A549 (cell line): ENCODE data around the gene ATP6V0C. TPM values are rescaled to one million over a fixed set of nuclear protein-coding genes. Genes with fewer than 3 reads are reported as not detected.

Experiments
- ATAC-seq, 2 experiments: fragments of 200-7000 bp in 1 of 2; fragments of >200 bp in 1 of 2; cut with Nextera tagmentation in 1 of 2; cut with Tn5 transposase in 1 of 2; 3 replicates each; pipeline versions ENCODE4 v1.8.0 to v1.9.1; 2018 to 2020; ENCODE audit warnings: mild to moderate bottlenecking in 1 of 2, moderate library complexity in 1 of 2
- CTCF ChIA-PET: fragments of 300-600 bp; sonication (Branson Sonifier 250); formaldehyde crosslinking; extraction: SDS; loops from one replicate; lab custom pipeline; 2021; ENCODE audit warnings: antibody characterized with exemption, inconsistent platforms; lab: Yijun Ruan, JAX
- POLR2A ChIA-PET: fragments of 350-600 bp; formaldehyde crosslinking; extraction: SDS; loops from one replicate; lab custom pipeline; 2021; ENCODE audit warnings: antibody characterized with exemption, inconsistent platforms; lab: Yijun Ruan, JAX
- DNase-seq, 2 experiments: peaks; one replicate each; pipeline versions ENCODE4 v3.0.0 to v3.0.0-alpha.2; 2011 to 2016; ENCODE audit warnings: low read depth in 1 of 2, low spot score in 1 of 2
- FAIRE-seq: peaks from 2 replicates; lab custom pipeline; 2011; peaks lifted over from hg19 to GRCh38; lab: Jason Lieb, UNC
- H3K27ac ChIP-seq, 2 experiments: fragments of >200 bp; sonication (Bioruptor Twin); formaldehyde crosslinking; 3 replicates each; pipeline ENCODE4 v1.5.1; 2016 to 2017
- H3K4me1 ChIP-seq: fragments of >200 bp; sonication (Bioruptor Twin); formaldehyde crosslinking; 3 replicates; pipeline ENCODE4 v1.6.1; 2016
- H3K4me2 ChIP-seq: fragments of >200 bp; sonication (Bioruptor Twin); formaldehyde crosslinking; 3 replicates; pipeline ENCODE4 v1.6.1; 2016
- H3K4me3 ChIP-seq: fragments of >200 bp; sonication (Bioruptor Twin); formaldehyde crosslinking; 3 replicates; pipeline ENCODE4 v1.5.1; 2016
- H3K9me3 ChIP-seq: fragments of >200 bp; sonication (Bioruptor Twin); formaldehyde crosslinking; 3 replicates; pipeline ENCODE4 v1.6.1; 2016
- CBX8 ChIP-seq: fragments of 200-600 bp; sonication (generic); IDR thresholded peaks from 2 replicates; pipeline ENCODE4 v1.6.1; 2016
- CTCF ChIP-seq: fragments of >200 bp; sonication (Bioruptor Twin); formaldehyde crosslinking; IDR thresholded peaks from 3 replicates; pipeline ENCODE4 v1.5.1; 2016
- EHF ChIP-seq: fragments of 250-450 bp; sonication (Bioruptor Pico); IDR thresholded peaks from 2 replicates; pipeline ENCODE4 v1.5.0; 2020; ENCODE audit warnings: mild to moderate bottlenecking
- ELK1 ChIP-seq: fragments of 150-350 bp; IDR thresholded peaks from 2 replicates; pipeline ENCODE4 v1.6.1; 2014; ENCODE audit warnings: low read depth, mild to moderate bottlenecking, low read length
- EP300 ChIP-seq, 2 experiments: fragments of >200 bp; sonication (Bioruptor Twin); formaldehyde crosslinking; IDR thresholded peaks; 2 replicates in 1 of 2; 3 replicates in 1 of 2; pipeline ENCODE4 v1.6.1; 2016 to 2017
- FOSB ChIP-seq: fragments of 250-450 bp; sonication (Bioruptor Pico); IDR thresholded peaks from 2 replicates; pipeline ENCODE4 v1.5.0; 2020; ENCODE audit warnings: mild to moderate bottlenecking, moderate library complexity
- FOXS1 ChIP-seq: fragments of 250-450 bp; sonication (Bioruptor Pico); IDR thresholded peaks from 2 replicates; pipeline ENCODE4 v1.5.0; 2020; ENCODE audit warnings: mild to moderate bottlenecking, moderate library complexity
- HES2 ChIP-seq: fragments of >200 bp; sonication (Bioruptor Twin); formaldehyde crosslinking; IDR thresholded peaks from 2 replicates; pipeline ENCODE4 v1.6.1; 2016
- HEYL ChIP-seq: fragments of 250-450 bp; sonication (Bioruptor Pico); IDR thresholded peaks from 2 replicates; pipeline ENCODE4 v1.8.0; 2021; ENCODE audit warnings: mild to moderate bottlenecking, moderate library complexity
- HMGXB4 ChIP-seq: fragments of 250-450 bp; sonication (Bioruptor Pico); IDR thresholded peaks from 2 replicates; pipeline ENCODE4 v1.5.0; 2021; ENCODE audit warnings: mild to moderate bottlenecking, moderate library complexity, borderline replicate concordance
- JUNB ChIP-seq: fragments of >200 bp; sonication (Bioruptor Twin); formaldehyde crosslinking; IDR thresholded peaks from 2 replicates; pipeline ENCODE4 v1.6.1; 2016
- KDM1A ChIP-seq: fragments of 200-600 bp; sonication (generic); IDR thresholded peaks from 2 replicates; pipeline ENCODE4 v1.6.1; 2016; ENCODE audit warnings: low read depth, mild to moderate bottlenecking
- KDM5A ChIP-seq: fragments of 200-600 bp; sonication (generic); IDR thresholded peaks from 2 replicates; pipeline ENCODE4 v1.6.1; 2016; ENCODE audit warnings: antibody characterized with exemption, mild to moderate bottlenecking
- MAX ChIP-seq: IDR thresholded peaks from 2 replicates; pipeline ENCODE4 v1.6.1; 2012
- MAZ ChIP-seq: fragments of 150-350 bp; IDR thresholded peaks from 2 replicates; pipeline ENCODE4 v1.6.1; 2014; ENCODE audit warnings: antibody characterized with exemption, low read depth, low read length, borderline replicate concordance
- MYC ChIP-seq: IDR thresholded peaks from 2 replicates; pipeline ENCODE4 v1.6.1; 2012; ENCODE audit warnings: mild to moderate bottlenecking, inconsistent platforms, low read length, improper control_type of control experiment, borderline replicate concordance
- PBX3 ChIP-seq: IDR thresholded peaks from 2 replicates; pipeline ENCODE4 v1.6.1; 2012
- POLR2AphosphoS2 ChIP-seq: conservative IDR thresholded peaks from 2 replicates; pipeline ENCODE4 v1.6.1; 2012; ENCODE audit warnings: low read length, improper control_type of control experiment, inconsistent platforms
- REST ChIP-seq: fragments of 200-600 bp; sonication (generic); IDR thresholded peaks from 2 replicates; pipeline ENCODE4 v1.6.1; 2016; ENCODE audit warnings: antibody characterized with exemption, mild to moderate bottlenecking, moderate library complexity
- SMC3 ChIP-seq: fragments of >200 bp; sonication (Bioruptor Twin); formaldehyde crosslinking; IDR thresholded peaks from 3 replicates; pipeline ENCODE4 v1.6.1; 2018; ENCODE audit warnings: inconsistent platforms
- USF2 ChIP-seq: fragments of 450-650 bp; IDR thresholded peaks from 2 replicates; pipeline ENCODE4 v1.6.1; 2014; ENCODE audit warnings: antibody characterized with exemption
- ZC3H11A ChIP-seq: fragments of 450-650 bp; IDR thresholded peaks from 2 replicates; pipeline ENCODE4 v1.6.1; 2014; ENCODE audit warnings: antibody characterized with exemption, mild to moderate bottlenecking
- WGBS: methylation state at CpG from one replicate; pipeline ENCODE4 v1.1.6; 2017; ENCODE audit errors: missing lambda C conversion rate; 5-methylcytosine and 5-hydroxymethylcytosine counted together
- polyA plus RNA-seq, 4 experiments: library from polyadenylated mRNA; depleted of rRNA in 3 of 4; stranded (reverse); fragments of >200 nt; fragmentation: RNase III in 1 of 4; extraction: RNeasy Plus Mini Kit Qiagen cat#74134 plus additional on column Dnase treatment in 1 of 4; gene quantifications; 2 replicates in 3 of 4; 3 replicates in 1 of 4; pipeline ENCODE4 v1.2.3, GENCODE V29; 2011 to 2017

Gene ATP6V0C
- polyA plus RNA-seq, 2 of the 4 experiments (the other 2 are of a cell fraction): 9.4 to 153 TPM

GRCh38 chr16:2500430-2500917 is 13.3 kb upstream of the ATP6V0C start:
- no peak for TF ChIP-seq ELK1
- TF ChIP-seq MAZ: no peak
- no peak for TF ChIP-seq MYC
- no peak for TF ChIP-seq JUNB
- TF ChIP-seq REST: no peak
- no peak for TF ChIP-seq EHF (CRISPR knock-in tag)
- Histone ChIP-seq H3K4me1 (peaks cover 28% of the 10 kb centered on the region), H3K4me2 (no peak overlapping the region), H3K9me3 (no peaks in the 10 kb centered on the region), H3K27ac (no peak overlapping the region), H3K4me3 (no peak overlapping the region)
- ATAC-seq: peak; percentile 57 to 63
- ChIA-PET POLR2A (interaction anchor here (0.6 kb wide), 1 partner anchor 262 kb away, joined by 3 read pairs; no protein-coding TSS in a partner anchor), CTCF (interaction anchor here (0.6 to 6.4 kb wide), 51 partner anchors 12 to 348 kb away, joined by 3 to 98 read pairs (median 4); partner anchors contain the start of genes ABCA3, AMDHD2, ATP6V0C and CCNF)
- no peak for DNase-seq
- 81% methylated on average over 19 of the region's 20 CpGs for WGBS
- no peak for FAIRE-seq

GRCh38 chr16:2500918-2501750 is 12.6 kb upstream of the ATP6V0C start:
- peak overlapping the region; percentile 62 for H3K4me2 ChIP-seq
- ChIA-PET CTCF (interaction anchor here (0.5 to 6.4 kb wide), 66 partner anchors 12 to 348 kb away, joined by 3 to 98 read pairs (median 4); partner anchors contain the start of genes ABCA3, AMDHD2, ATP6V0C and CCNF), POLR2A (interaction anchor here (0.9 to 1.1 kb wide), 4 partner anchors 11 to 536 kb away, joined by 3 to 4 read pairs (median 3); partner anchors contain the start of genes ECI1 and RPS2)
- H3K4me3 ChIP-seq: no peak overlapping the region
- peak; percentile 87 to 95 for ATAC-seq
- no peaks in the 10 kb centered on the region for H3K9me3 ChIP-seq
- peak overlapping the region; percentile 36 to 65; a peak in 3 of 6 replicates for H3K27ac ChIP-seq
- peaks cover 28% of the 10 kb centered on the region for H3K4me1 ChIP-seq
- peak; percentile 82 to 83 for DNase-seq
- 85% methylated on average over 9 of the region's 23 CpGs for WGBS
- no peak for FAIRE-seq
- TF ChIP-seq POLR2AphosphoS2 (no peak), JUNB (no peak), KDM1A (no peak), SMC3 (peak; percentile 77), CBX8 (no peak), HMGXB4 (CRISPR knock-in tag) (no peak), USF2 (peak; percentile 17; the same call in 1 of the 2 replicates), EHF (CRISPR knock-in tag) (no peak), CTCF (peak; percentile 92), FOSB (CRISPR knock-in tag) (no peak), HEYL (CRISPR knock-in tag) (no peak), HES2 (no peak), KDM5A (no peak), PBX3 (no peak), MAX (peak; percentile 35; the same call in 1 of the 2 replicates), ZC3H11A (no peak), FOXS1 (CRISPR knock-in tag) (no peak), EP300 (IDR thresholded peaks at IDR 0.05) (no peak), MYC (no peak)
